SK-N-SH (cell line): Measurements from ENCODE around the gene ARHGAP25. TPM values are rescaled to one million over a fixed set of nuclear protein-coding genes. Genes with fewer than 3 reads are reported as not detected.

Experiments
- CTCF ChIA-PET: fragments of 300-600, 350-600 bp; formaldehyde crosslinking; extraction: SDS; loops from one replicate; lab custom pipeline; 2021; lab: Yijun Ruan, JAX
- POLR2A ChIA-PET: fragments of 350-600 bp; sonication (Branson Sonifier 250); formaldehyde crosslinking; extraction: SDS; loops from one replicate; lab custom pipeline; 2020; ENCODE audit warnings: antibody characterized with exemption, inconsistent platforms; lab: Yijun Ruan, JAX
- DNase-seq: peaks from one replicate; pipeline ENCODE4 v3.0.0; 2012
- H2AFZ ChIP-seq: fragments of 200-600 bp; sonication (generic); 2 replicates; pipeline ENCODE4 v1.8.1; 2016; ENCODE audit warnings: antibody characterized with exemption, mild to moderate bottlenecking, low read depth
- H3F3A ChIP-seq: fragments of 200-600 bp; sonication (generic); replicated peaks from 2 replicates; pipeline ENCODE3; 2016; ENCODE audit warnings: antibody characterized with exemption, mild to moderate bottlenecking; ENCODE audit not compliant: insufficient read depth
- H3K27ac ChIP-seq, 2 experiments: fragments of 200-500 bp in 1 of 2; fragments of 200-600 bp in 1 of 2; sonication (Bioruptor generic) in 1 of 2; sonication (generic), shearing (Covaris generic) in 1 of 2; 2 replicates each; pipeline versions ENCODE4 v1.5.1 to v1.6.1; 2014 to 2016; ENCODE audit warnings: low read depth in 2 of 2, inconsistent platforms in 1 of 2, low read length in 1 of 2, mild to moderate bottlenecking in 1 of 2, mixed read lengths in 1 of 2
- H3K27me3 ChIP-seq: fragments of 200-600 bp; sonication (generic), shearing (Covaris generic); 2 replicates; pipeline ENCODE4 v1.6.1; 2016; ENCODE audit warnings: mixed run types; ENCODE audit not compliant: insufficient read depth
- H3K36me3 ChIP-seq, 2 experiments: fragments of 200-500 bp in 1 of 2; fragments of 200-600 bp in 1 of 2; sonication (Bioruptor generic) in 1 of 2; sonication (generic) in 1 of 2; replicated peaks in 1 of 2; 2 replicates each; pipeline versions ENCODE3 to v1.5.1; 2014 to 2016; ENCODE audit warnings: low read length in 1 of 2, mild to moderate bottlenecking in 1 of 2; ENCODE audit not compliant: insufficient read depth in 2 of 2, control insufficient read depth in 1 of 2
- H3K4me1 ChIP-seq, 2 experiments: fragments of 200-500 bp in 1 of 2; fragments of 200-600 bp in 1 of 2; sonication (Bioruptor generic) in 1 of 2; sonication (generic), shearing (Covaris generic) in 1 of 2; 2 replicates each; pipeline versions ENCODE4 v1.5.1 to v1.6.1; 2014 to 2016; ENCODE audit warnings: low read depth in 1 of 2, low read length in 1 of 2, mixed run types in 1 of 2; ENCODE audit not compliant: insufficient read depth in 2 of 2, control insufficient read depth in 1 of 2
- H3K4me2 ChIP-seq: fragments of 200-600 bp; sonication (generic), shearing (Covaris generic); 2 replicates; pipeline ENCODE4 v1.6.1; 2017; ENCODE audit warnings: mixed run types
- H3K4me3 ChIP-seq, 2 experiments: fragments of 200-500 bp in 1 of 2; fragments of 200-600 bp in 1 of 2; sonication (Bioruptor generic) in 1 of 2; sonication (generic), shearing (Covaris generic) in 1 of 2; 2 replicates each; pipeline versions ENCODE4 v1.5.1 to v1.8.1; 2014 to 2016; ENCODE audit warnings: low read depth in 2 of 2, inconsistent platforms in 1 of 2, low read length in 1 of 2, mild to moderate bottlenecking in 1 of 2, mixed read lengths in 1 of 2, moderate library complexity in 1 of 2
- H3K79me2 ChIP-seq: fragments of 200-600 bp; sonication (generic); 2 replicates; pipeline ENCODE4 v1.8.1; 2017; ENCODE audit warnings: mild to moderate bottlenecking; ENCODE audit not compliant: insufficient read depth
- H3K9ac ChIP-seq: fragments of 200-600 bp; sonication (generic); 2 replicates; pipeline ENCODE4 v1.6.1; 2017; ENCODE audit warnings: mixed run types
- H3K9me2 ChIP-seq: fragments of 200-600 bp; sonication (generic); 2 replicates; pipeline ENCODE4 v1.6.1; 2017; ENCODE audit warnings: mixed run types
- H3K9me3 ChIP-seq: fragments of 200-600 bp; sonication (generic); 2 replicates; pipeline ENCODE4 v1.6.1; 2017; ENCODE audit warnings: mixed run types, mild to moderate bottlenecking, moderate library complexity
- H4K20me1 ChIP-seq: fragments of 200-600 bp; sonication (generic); 2 replicates; pipeline ENCODE4 v1.6.1; 2017; ENCODE audit warnings: mild to moderate bottlenecking, mixed run types; ENCODE audit not compliant: insufficient read depth
- CHD2 ChIP-seq: fragments of 150-350 bp; IDR thresholded peaks from 2 replicates; pipeline ENCODE4 v1.6.1; 2018; ENCODE audit warnings: low read length; ENCODE audit not compliant: partially characterized antibody
- CTCF ChIP-seq: fragments of 200-600 bp; sonication (generic); IDR thresholded peaks from 2 replicates; pipeline ENCODE4 v1.6.1; 2017; ENCODE audit warnings: antibody characterized with exemption, mild to moderate bottlenecking, moderate library complexity
- ELF1 ChIP-seq: IDR thresholded peaks from 2 replicates; pipeline ENCODE4 v1.4.0; 2012
- EP300 ChIP-seq, 2 experiments: IDR thresholded peaks; 2 replicates each; pipeline versions ENCODE4 v1.4.0 to v1.6.1; 2012; ENCODE audit warnings: borderline replicate concordance in 1 of 2, low read depth in 1 of 2, low read length in 1 of 2
- FOXJ3 ChIP-seq: sonication (generic); formaldehyde crosslinking; IDR thresholded peaks from 2 replicates; pipeline ENCODE4 v1.5.1; 2020; ENCODE audit warnings: mild to moderate bottlenecking, missing genetic modification reagents
- GABPA ChIP-seq: IDR thresholded peaks from 2 replicates; pipeline ENCODE4 v1.4.0; 2012; ENCODE audit warnings: low read depth, mild to moderate bottlenecking
- GATA2 ChIP-seq: sonication (generic); formaldehyde crosslinking; IDR thresholded peaks from 2 replicates; pipeline ENCODE4 v1.5.0; 2020; ENCODE audit warnings: mild to moderate bottlenecking, missing genetic modification reagents
- MEF2A ChIP-seq: IDR thresholded peaks from 2 replicates; pipeline ENCODE4 v1.4.0; 2012; ENCODE audit warnings: low read depth, borderline replicate concordance
- NFIC ChIP-seq: IDR thresholded peaks from 2 replicates; pipeline ENCODE4 v1.4.0; 2012; ENCODE audit warnings: borderline replicate concordance
- POLR2AphosphoS5 ChIP-seq: IDR thresholded peaks from 2 replicates; pipeline ENCODE4 v1.6.1; 2012; ENCODE audit warnings: low read depth, low read length
- RFX5 ChIP-seq: IDR thresholded peaks from 2 replicates; pipeline ENCODE4 v1.6.1; 2012; ENCODE audit warnings: mild to moderate bottlenecking, improper control_type of control experiment, low read length
- RXRA ChIP-seq: IDR thresholded peaks from 2 replicates; pipeline ENCODE4 v1.4.0; 2012; ENCODE audit warnings: low read depth, mild to moderate bottlenecking, borderline replicate concordance
- YY1 ChIP-seq: IDR thresholded peaks from 2 replicates; pipeline ENCODE4 v1.4.0; 2012; ENCODE audit warnings: low read depth, mild to moderate bottlenecking
- WGBS: methylation state at CpG from one replicate; pipeline ENCODE4 v1.1.6; 2017; ENCODE audit warnings: low lambda C conversion rate; 5-methylcytosine and 5-hydroxymethylcytosine counted together
- polyA plus RNA-seq, 3 experiments: library from polyadenylated mRNA; depleted of rRNA; stranded (reverse); fragments of >200 nt; gene quantifications; 2 replicates each; pipeline ENCODE4 v1.2.3, GENCODE V29; 2012
- TF ChIP-seq, protein P1 (sequence below): IDR thresholded peaks from 2 replicates; pipeline ENCODE4 v1.6.1; 2012; ENCODE audit warnings: mild to moderate bottlenecking, low read depth, low read length, moderate library complexity
- TF ChIP-seq, protein P2 (sequence below): IDR thresholded peaks from 2 replicates; pipeline ENCODE4; 2012

ARHGAP25 gene
- polyA plus RNA-seq, 1 of the 3 experiments (the other 2 are of a cell fraction), result not detected

- Histone ChIP-seq H3K4me3 (no peak overlapping the region), H3K9ac (no peak overlapping the region), H2AFZ (no peak overlapping the region), H3K27ac (no peak overlapping the region), H3K9me2 (no peaks in the 10 kb centered on the region), H3K4me2 (no peak overlapping the region), H3K4me1 (peaks cover 0 to 7% of the 10 kb centered on the region in 2 experiments; a peak in 1 of 4 replicates), H3K36me3 (no peaks in the 10 kb centered on the region), H3K9me3 (no peaks in the 10 kb centered on the region), H4K20me1 (no peaks in the 10 kb centered on the region), H3K27me3 (no peaks in the 10 kb centered on the region), H3F3A (no peaks in the 10 kb centered on the region), H3K79me2 (no peaks in the 10 kb centered on the region)
- TF ChIP-seq GATA2 (CRISPR knock-in tag) (no peak), GABPA (no peak), CHD2 (no peak), EP300 (IDR thresholded peaks at IDR 0.05; ENCODE audit: borderline replicate concordance in 1 of 2, low read depth in 1 of 2, low read length in 1 of 2) (no peak), MEF2A (no peak), POLR2AphosphoS5 (no peak), RFX5 (no peak), CTCF (no peak), FOXJ3 (CRISPR knock-in tag) (no peak), NFIC (no peak)
- TF ChIP-seq, protein P1, sequence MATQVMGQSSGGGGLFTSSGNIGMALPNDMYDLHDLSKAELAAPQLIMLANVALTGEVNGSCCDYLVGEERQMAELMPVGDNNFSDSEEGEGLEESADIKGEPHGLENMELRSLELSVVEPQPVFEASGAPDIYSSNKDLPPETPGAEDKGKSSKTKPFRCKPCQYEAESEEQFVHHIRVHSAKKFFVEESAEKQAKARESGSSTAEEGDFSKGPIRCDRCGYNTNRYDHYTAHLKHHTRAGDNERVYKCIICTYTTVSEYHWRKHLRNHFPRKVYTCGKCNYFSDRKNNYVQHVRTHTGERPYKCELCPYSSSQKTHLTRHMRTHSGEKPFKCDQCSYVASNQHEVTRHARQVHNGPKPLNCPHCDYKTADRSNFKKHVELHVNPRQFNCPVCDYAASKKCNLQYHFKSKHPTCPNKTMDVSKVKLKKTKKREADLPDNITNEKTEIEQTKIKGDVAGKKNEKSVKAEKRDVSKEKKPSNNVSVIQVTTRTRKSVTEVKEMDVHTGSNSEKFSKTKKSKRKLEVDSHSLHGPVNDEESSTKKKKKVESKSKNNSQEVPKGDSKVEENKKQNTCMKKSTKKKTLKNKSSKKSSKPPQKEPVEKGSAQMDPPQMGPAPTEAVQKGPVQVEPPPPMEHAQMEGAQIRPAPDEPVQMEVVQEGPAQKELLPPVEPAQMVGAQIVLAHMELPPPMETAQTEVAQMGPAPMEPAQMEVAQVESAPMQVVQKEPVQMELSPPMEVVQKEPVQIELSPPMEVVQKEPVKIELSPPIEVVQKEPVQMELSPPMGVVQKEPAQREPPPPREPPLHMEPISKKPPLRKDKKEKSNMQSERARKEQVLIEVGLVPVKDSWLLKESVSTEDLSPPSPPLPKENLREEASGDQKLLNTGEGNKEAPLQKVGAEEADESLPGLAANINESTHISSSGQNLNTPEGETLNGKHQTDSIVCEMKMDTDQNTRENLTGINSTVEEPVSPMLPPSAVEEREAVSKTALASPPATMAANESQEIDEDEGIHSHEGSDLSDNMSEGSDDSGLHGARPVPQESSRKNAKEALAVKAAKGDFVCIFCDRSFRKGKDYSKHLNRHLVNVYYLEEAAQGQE, result no peak
- 83% methylated on average over 2 of the region's 2 CpGs for WGBS
- DNase-seq, result no peak
- ChIA-PET CTCF (interaction anchor here (1.3 to 2.0 kb wide), 3 partner anchors 10 to 163 kb away, joined by 4 to 9 read pairs (median 4); no protein-coding TSS in a partner anchor), POLR2A (no interaction called here)
These were observed 27.5 kb downstream of the ARHGAP25 start for GRCh38 chr2:68762100-68762499.

- H3K27me3 ChIP-seq, result no peaks in the 10 kb centered on the region
- no peak overlapping the region for H3K4me2 ChIP-seq
- H3K9ac ChIP-seq, result no peak overlapping the region
- no peaks in the 10 kb centered on the region for H3K36me3 ChIP-seq
- H3K4me1 ChIP-seq, result peaks cover 0 to 7% of the 10 kb centered on the region in 2 experiments; a peak in 1 of 4 replicates
- no peaks in the 10 kb centered on the region for H3K9me3 ChIP-seq
- no peaks in the 10 kb centered on the region for H4K20me1 ChIP-seq
- H3K79me2 ChIP-seq, result no peaks in the 10 kb centered on the region
- no peak overlapping the region for H2AFZ ChIP-seq
- H3K9me2 ChIP-seq, result no peaks in the 10 kb centered on the region
- ChIA-PET CTCF (interaction anchor here (1.3 to 2.0 kb wide), 3 partner anchors 11 to 162 kb away, joined by 4 to 9 read pairs (median 4); no protein-coding TSS in a partner anchor), POLR2A (interaction anchor here (0.6 kb wide), 1 partner anchor 144 kb away, joined by 4 read pairs; no protein-coding TSS in a partner anchor)
- TF ChIP-seq, protein P2, sequence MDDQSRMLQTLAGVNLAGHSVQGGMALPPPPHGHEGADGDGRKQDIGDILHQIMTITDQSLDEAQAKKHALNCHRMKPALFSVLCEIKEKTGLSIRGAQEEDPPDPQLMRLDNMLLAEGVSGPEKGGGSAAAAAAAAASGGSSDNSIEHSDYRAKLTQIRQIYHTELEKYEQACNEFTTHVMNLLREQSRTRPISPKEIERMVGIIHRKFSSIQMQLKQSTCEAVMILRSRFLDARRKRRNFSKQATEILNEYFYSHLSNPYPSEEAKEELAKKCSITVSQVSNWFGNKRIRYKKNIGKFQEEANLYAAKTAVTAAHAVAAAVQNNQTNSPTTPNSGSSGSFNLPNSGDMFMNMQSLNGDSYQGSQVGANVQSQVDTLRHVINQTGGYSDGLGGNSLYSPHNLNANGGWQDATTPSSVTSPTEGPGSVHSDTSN, result no peak
- TF ChIP-seq CTCF, result no peak
- TF ChIP-seq NFIC, result no peak
- no peak for TF ChIP-seq ELF1
- no peak for TF ChIP-seq YY1
- no peak for TF ChIP-seq RXRA
- no peak overlapping the region for H3K27ac ChIP-seq
- no peaks in the 10 kb centered on the region for H3F3A ChIP-seq
- DNase-seq, result no peak
- H3K4me3 ChIP-seq, result no peak overlapping the region
These were observed 28.1 kb downstream of the ARHGAP25 start for GRCh38 chr2:68762665-68763064.
